GM19099 (cell line): ENCODE results near the gene NAXE.

Experiments
- POLR2A ChIP-seq: IDR thresholded peaks from 3 replicates; pipeline ENCODE4 v1.6.1; 2011; ENCODE audit warnings: low read depth; ENCODE audit not compliant: insufficient read length; ENCODE audit errors: extremely low read depth

NAXE gene

DNA sequence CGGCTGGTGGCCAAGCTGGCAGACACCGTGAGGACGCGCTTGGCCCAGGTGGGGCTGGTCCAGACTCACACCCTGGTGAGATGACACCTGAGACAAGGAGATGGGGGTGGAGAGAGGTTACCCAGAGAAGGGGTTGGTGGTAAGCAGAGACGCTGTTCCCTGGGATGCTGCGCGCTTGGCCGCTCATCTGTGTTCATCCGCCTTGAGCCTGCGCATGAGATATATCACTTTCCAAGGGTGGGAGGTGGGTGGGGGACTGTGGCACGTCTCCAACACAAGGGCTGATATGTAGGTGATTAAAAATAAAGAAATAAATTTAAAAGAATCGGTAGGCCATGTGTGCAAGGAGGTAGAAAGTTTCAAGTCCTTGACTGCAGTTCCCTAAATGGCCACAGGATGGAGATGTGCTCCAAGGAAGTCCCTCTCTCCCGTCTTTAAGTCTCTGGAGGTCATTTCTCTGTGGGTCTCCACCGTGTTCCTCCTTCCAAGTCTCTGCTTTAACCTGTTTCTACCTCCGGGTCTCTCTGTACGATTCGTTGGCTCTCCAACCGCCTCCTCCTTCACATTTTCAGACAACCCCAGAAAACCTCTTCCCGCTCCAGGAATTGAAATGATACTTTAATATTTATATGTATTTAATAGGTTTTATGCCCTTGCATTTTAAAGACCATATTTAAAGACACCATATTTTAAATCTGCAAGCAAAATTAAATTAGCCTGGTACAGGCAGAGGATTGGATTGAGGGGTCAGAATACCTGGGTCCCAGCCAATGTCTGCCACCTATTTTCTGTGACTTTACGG is 7.6 kb upstream of the NAXE start:
- TF ChIP-seq POLR2A, result no peak

DNA sequence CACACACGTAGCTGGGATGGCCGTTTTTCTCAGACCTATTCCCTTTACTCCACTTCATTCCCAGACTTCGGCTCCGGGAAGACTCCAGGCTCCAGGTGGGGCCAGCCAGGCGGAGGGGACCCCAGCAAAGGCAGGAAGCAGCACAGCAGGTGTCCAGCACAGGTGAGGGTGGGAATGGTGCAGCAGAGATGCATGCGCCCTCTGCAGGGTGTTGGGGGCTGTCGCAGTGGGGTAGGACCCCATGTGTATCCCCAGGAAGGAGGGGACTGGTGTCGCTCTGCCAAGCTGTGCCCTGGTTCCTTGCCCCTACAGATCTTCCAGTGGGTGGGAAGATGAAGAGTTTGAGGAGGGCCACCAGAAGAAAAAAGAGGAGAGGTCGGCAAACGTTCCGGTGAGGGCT is 6.8 kb upstream of the NAXE start:
- TF ChIP-seq POLR2A, result no peak

DNA sequence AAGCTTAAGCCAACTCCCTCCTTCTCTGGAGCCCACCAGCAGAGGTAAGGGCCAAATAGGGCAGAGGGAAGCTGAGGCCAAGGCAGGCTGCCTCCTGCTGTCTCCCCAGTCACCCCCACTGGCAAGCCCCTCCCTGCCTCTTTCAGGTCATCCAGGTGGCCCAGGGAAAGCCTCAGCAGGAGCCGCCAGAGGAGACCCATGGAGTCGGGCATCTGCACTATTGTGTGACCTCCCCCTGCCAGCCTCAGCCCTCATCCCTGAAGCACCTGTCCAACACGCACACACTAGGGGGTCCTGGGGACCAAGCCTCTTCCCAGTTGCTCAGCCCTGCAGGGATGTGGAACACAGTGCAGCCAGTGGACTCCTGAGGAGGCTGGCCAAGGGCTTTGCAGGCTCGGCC is 5.3 kb upstream of the NAXE start:
- TF ChIP-seq POLR2A, result no peak

DNA sequence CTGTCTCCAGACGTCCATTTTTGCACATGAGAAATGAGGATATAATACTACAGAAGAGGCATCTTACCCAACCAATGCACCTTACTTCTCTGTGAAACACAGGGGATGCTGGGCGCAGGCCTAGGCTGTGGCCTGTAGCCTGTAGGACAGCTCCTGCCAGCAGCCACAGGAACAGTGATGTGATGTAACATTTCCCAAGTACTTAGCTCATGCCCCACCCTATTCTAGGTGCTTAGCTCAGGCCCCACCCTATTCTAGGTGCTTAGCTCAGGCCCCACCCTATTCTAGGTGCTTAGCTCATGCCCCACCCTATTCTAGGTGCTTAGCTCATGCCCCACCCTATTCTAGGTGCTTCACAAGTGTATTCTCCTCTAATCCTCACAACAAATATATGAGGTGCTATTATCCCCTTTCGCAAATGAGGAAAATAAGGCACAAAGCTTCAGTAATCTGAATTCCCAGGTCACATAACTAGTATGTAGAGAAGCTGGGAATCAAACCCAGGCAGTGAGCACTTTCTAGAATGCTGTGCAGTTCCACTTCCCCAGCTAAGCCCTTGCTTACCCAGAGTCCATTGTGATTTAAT is 4.6 kb upstream of the NAXE start:
- no peak for TF ChIP-seq POLR2A

DNA sequence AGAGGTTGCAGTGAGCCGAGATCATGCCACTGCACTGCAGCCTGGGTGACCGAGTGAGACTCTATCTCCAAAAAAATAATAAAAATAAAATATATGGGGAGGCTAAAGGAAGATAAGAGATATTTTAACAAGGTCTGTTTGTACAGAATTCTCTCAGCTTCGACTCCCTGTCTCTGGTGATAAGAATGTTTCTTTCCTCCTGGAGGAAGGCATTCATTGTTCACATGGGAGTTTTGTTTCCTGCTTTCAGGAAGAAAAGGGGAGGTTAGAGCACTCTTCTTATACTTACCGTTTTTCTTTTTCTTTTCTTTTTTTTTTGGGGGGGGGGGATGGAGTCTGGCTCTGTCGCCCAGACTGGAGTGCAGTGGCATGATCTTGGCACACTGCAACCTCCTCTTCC is 2.0 kb upstream of the NAXE start:
- no peak for TF ChIP-seq POLR2A

DNA sequence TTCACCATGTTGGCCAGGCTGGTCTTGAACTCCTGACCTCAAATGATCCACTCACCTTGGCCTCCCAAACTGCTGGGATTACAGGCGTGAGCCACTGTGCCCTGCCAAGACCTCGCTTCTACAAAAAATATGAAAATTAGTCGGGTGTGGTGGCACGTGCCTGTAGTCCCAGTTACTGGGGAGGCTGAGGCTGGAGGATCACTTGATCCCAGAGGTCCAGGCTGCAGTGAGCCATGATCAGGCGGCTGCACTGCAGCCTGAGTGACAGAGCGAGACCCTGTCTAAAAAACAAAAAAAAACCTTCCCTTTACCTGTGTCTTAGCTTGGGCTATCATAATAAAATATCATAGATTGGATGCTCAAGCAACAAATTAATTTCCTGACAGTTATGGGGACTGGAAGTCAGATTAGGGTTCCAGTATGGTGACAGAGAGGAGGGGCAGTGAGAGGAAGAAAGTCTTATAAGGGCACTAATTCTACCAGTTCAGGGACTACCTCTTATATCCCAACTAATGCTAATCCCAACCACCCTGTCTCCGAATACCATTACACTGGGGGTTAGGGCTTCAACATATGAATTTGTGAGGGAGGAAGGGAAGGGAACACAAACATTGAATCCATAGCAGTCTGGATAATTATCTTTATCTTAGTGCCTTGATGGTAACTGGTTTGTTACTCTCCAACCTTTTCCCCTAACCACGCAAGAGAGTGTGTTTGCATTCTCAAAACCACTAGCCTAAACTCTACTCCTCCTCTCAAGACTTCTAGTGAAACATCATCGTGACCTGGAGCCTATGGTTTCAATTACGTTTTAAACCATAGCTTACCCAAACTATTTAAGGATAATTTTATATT is 1.0 kb upstream of the NAXE start:
- no peak for TF ChIP-seq POLR2A

DNA sequence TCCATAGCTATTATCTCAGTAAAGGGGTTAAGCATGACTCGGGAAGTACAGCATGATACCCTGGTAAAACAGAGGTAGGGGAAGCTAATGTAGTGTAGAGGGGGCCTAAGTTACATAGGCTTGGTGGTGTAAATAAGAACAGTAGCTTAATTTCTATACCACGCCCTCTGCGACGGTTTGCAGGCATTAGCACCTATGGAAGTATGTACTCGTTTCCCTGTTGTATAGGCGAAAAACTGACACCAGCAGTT is 470 bp upstream of the NAXE start:
- no peak for TF ChIP-seq POLR2A

- no peak for TF ChIP-seq POLR2A
Observed at GRCh38 chr1:156592158-156592909, 758 bp downstream of the NAXE start.

DNA sequence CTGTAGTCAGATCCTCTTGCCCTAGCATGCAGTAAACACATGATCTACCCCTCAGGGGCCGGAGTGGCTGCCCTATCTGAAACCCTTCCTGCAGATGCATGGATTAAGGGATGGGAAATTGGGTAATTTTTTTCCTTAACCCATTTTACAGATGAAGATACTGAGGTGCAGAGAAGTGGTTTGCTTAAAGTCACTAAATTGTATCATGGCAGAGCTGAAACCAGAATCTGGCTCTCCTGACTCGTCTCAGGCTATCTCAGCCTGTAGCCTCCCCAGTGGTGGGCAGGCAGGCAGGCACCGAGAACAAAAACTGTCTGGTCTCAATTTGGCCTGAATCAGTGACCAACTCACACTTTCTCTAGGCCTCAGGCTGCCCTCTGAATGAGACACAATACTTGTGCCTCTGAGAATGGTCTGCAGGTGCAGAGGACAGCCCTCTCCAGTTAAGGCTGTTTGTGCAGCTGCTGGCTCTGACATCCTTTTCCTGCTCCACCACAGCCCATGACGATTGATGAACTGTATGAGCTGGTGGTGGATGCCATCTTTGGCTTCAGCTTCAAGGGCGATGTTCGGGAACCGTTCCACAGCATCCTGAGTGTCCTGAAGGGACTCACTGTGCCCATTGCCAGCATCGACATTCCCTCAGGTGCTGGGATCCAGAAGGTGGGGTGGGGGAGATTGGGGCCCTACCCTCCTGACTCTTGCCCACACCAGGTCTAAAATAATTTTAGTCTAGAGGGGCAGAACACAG is 1.5 kb downstream of the NAXE start:
- TF ChIP-seq POLR2A, result no peak

- no peak for TF ChIP-seq POLR2A
Observed at GRCh38 chr1:156593661-156593989, 2.0 kb downstream of the NAXE start.

DNA sequence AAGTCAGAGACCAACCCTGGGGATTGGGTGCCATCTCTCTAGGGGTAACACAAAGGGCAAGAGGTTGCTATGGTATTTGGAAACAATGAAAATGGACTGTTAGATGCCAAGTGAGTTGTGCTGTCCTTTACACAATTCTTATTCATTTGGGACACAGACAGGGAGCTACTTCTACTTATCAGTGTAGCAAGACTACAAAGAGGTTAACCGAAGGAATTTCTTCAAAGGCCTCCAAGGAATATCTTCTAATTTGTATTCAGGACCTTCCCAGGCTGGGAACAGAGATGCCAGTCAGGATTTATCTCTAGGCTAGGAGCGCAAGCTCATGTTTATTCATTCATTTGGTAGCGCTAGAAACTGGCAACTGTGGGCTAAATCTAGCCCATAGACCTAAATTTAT is 2.6 kb downstream of the NAXE start:
- TF ChIP-seq POLR2A, result no peak

DNA sequence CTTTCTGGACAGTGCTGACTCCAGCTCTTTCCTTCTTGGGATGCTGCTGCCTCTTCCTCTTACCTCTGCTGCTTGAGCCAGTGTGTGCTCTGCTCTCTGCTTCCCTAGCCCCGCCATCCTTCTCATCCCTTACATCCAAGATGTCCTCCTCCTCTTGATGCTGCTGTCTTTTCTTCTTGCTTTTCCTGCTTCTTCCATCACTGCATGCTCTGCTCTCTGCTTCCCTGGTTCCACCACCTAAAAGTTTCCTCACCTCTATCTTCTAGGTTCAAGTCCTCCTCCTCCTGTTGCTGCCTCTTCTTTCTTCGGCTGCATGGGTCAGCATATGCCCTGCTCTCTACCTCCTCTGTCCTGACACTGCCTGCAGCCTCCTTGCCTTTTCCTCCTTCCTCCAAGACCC is 3.4 kb downstream of the NAXE start:
- no peak for TF ChIP-seq POLR2A

- no peak for TF ChIP-seq POLR2A
Observed at GRCh38 chr1:156596426-156596825, 4.8 kb downstream of the NAXE start.

GRCh38 chr1:156598125-156598524 is 6.5 kb downstream of the NAXE start:
- no peak for TF ChIP-seq POLR2A
